IgD-negative memory B cell (primary cell): ENCODE results near the gene COL18A1. TPM values are rescaled to one million over a fixed set of nuclear protein-coding genes. Genes with fewer than 3 reads are reported as not detected.

Experiments
- H3K27ac Mint-ChIP-seq, 3 donors: one replicate each; pipeline ENCODE4 v1.8.0; 2020 to 2022; ENCODE audit warnings: mild to moderate bottlenecking in 3 of 3, mixed read lengths in 3 of 3, moderate library complexity in 1 of 3
- H3K27me3 Mint-ChIP-seq: one replicate; pipeline ENCODE4 v1.8.0; 2021; ENCODE audit warnings: mixed read lengths
- H3K36me3 Mint-ChIP-seq: one replicate; pipeline ENCODE4 v1.8.0; 2020; ENCODE audit warnings: mild to moderate bottlenecking, mixed read lengths
- H3K4me1 Mint-ChIP-seq, 3 donors: one replicate each; pipeline ENCODE4 v1.8.0; 2020 to 2022; ENCODE audit warnings: mixed read lengths in 3 of 3, mild to moderate bottlenecking in 1 of 3
- H3K4me3 Mint-ChIP-seq, 4 donors: one replicate each; pipeline ENCODE4 v1.8.0; 2020 to 2022; ENCODE audit warnings: mild to moderate bottlenecking in 4 of 4, mixed read lengths in 4 of 4, moderate library complexity in 3 of 4
- H3K9me3 Mint-ChIP-seq, 3 donors: one replicate each; pipeline ENCODE4 v1.8.0; 2020 to 2021; ENCODE audit warnings: mixed read lengths in 3 of 3, mild to moderate bottlenecking in 1 of 3
- polyA plus RNA-seq: library from polyadenylated mRNA; unstranded; fragments of 300-500 nt; fragmentation: Illumina TruSeq; gene quantifications from one replicate; pipeline ENCODE4 v1.2.3, GENCODE V29; 2021

Gene COL18A1
- polyA plus RNA-seq, 1 donor from 2014 or later = 4.0 TPM

DNA sequence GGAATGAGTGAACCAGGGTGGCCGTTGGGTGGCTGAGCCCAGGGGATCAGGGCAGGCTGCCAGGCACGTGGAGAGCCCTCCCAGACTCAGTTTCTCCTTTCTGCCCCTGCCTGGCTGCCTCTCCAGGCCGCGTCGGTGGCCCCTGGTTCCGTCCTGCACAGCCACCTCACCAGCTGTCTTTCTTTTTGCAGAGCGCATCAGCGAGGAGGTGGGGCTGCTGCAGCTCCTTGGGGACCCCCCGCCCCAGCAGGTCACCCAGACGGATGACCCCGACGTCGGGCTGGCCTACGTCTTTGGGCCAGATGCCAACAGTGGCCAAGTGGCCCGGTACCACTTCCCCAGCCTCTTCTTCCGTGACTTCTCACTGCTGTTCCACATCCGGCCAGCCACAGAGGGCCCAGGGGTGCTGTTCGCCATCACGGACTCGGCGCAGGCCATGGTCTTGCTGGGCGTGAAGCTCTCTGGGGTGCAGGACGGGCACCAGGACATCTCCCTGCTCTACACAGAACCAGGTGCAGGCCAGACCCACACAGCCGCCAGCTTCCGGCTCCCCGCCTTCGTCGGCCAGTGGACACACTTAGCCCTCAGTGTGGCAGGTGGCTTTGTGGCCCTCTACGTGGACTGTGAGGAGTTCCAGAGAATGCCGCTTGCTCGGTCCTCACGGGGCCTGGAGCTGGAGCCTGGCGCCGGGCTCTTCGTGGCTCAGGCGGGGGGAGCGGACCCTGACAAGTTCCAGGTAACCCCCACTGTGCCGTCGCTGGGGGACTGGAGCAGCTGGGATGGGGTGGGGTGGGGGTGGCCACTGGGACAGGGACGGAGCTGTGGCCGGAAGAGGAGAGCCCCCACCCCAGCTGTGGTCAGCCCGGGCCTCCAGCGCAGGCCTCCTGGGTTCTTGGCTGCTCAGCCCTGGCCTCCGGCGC, 63.3 kb downstream of the COL18A1 start:
- Mint-ChIP-seq H3K4me3 (peak overlapping the region in 1 of 4 donors; percentile 27), H3K36me3 (peaks cover 2% of the 10 kb centered on the region), H3K27me3 (peaks cover 21% of the 10 kb centered on the region), H3K4me1 (peaks cover 14 to 17% (median 15%) of the 10 kb centered on the region in 3 donors), H3K9me3 (peaks cover 0 to 2% (median 0%) of the 10 kb centered on the region in 3 donors), H3K27ac (no peak overlapping the region)

DNA sequence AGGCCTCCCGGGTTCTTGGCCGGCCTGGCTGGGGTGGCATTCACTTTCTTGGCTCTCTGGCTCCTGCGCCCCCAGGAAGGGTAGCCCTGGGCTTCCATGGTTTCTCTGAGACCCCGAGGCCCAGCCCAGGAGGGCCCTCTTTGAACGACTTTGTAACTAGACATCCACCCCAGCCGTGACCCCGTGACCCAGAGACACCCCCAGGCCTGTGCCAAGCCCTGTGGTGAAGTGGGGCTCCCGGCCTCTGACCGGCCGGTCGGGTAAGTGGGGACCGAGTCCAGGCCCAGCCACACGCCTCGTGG, 64.0 kb downstream of the COL18A1 start:
- peaks cover 21% of the 10 kb centered on the region for H3K27me3 Mint-ChIP-seq
- H3K9me3 Mint-ChIP-seq = no peaks in the 10 kb centered on the region
- no peak overlapping the region for H3K27ac Mint-ChIP-seq
- peaks cover 2% of the 10 kb centered on the region for H3K36me3 Mint-ChIP-seq
- peaks cover 14 to 16% (median 15%) of the 10 kb centered on the region in 3 donors for H3K4me1 Mint-ChIP-seq
- peak overlapping the region in 1 of 4 donors; percentile 58 for H3K4me3 Mint-ChIP-seq

DNA sequence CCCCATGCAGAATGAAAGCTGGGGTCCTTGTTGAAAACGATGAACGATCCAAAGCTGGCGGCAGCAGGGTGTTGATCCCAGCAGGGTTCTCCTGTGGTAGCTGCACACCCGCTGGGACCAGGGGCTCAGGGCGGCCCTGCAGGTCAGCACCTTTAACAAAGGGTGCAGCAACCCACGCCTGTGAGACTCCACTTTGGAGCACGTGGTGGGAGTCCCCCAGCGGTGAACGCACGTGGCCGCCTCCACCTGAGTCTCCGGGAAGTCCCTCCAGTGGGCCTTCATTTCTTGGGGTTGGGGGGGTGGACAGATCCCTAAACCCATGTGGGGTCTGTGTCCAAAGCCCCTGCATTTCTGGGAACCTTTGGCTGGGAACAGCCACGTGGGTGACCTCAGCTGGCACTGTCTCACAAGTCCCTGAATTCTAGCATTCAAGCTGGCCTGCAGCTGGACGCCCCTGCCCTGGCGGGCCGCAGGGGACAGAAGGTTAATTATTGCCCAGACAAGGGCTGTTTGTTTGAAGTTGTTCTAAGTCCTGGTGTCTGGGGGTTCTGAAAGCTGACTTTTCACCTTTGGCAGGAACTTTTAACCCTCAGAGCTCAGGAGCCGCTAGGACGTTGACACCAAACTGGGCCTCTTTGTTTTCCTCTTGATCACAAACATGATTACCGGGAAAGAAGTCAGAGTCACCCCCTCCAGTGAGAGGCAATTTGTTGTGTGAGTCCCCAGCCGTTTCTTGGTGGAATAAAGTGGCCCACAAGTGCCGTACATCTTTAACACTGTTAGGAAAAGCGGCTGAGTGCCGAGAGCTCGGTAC, 64.5 kb downstream of the COL18A1 start:
- peaks cover 21% of the 10 kb centered on the region for H3K27me3 Mint-ChIP-seq
- H3K27ac Mint-ChIP-seq = peak overlapping the region in 1 of 3 donors; percentile 69
- H3K4me3 Mint-ChIP-seq = peak overlapping the region in 3 of 4 donors; percentile 28 to 55 (median 54)

DNA sequence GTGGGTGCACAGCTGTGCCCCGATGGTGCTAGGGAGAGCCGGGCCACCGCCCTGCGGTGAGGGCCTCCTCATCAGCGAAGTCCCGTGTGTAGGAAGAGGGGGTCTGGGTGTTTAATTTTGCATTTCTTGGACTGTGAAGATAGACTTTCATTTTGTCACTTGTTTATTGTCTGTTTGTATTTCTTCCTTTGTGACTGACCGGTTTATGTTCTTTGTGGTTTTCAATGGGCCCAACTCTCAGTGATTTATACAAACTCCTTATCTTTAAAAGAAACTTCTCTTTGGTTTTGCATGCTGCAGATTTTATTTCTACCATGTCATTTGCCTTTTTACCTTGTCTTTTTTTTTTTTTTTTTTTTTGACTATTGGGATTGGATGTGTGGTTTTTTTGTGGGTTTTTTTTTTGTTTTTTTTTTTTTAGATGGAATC, 65.1 kb downstream of the COL18A1 start:
- H3K27me3 Mint-ChIP-seq = peaks cover 15% of the 10 kb centered on the region
- H3K27ac Mint-ChIP-seq = peak overlapping the region in 2 of 3 donors; percentile 69 to 74
- peaks cover 9 to 10% (median 10%) of the 10 kb centered on the region in 3 donors for H3K4me1 Mint-ChIP-seq
- H3K36me3 Mint-ChIP-seq = no peaks in the 10 kb centered on the region
- H3K9me3 Mint-ChIP-seq = no peaks in the 10 kb centered on the region
- peak overlapping the region in 3 of 4 donors; percentile 28 to 54 (median 53) for H3K4me3 Mint-ChIP-seq

More for the DNA sequence above, 64.5 kb downstream of the COL18A1 start:
- H3K9me3 Mint-ChIP-seq = no peaks in the 10 kb centered on the region
- H3K36me3 Mint-ChIP-seq = no peaks in the 10 kb centered on the region
- peaks cover 15 to 16% (median 16%) of the 10 kb centered on the region in 3 donors for H3K4me1 Mint-ChIP-seq

DNA sequence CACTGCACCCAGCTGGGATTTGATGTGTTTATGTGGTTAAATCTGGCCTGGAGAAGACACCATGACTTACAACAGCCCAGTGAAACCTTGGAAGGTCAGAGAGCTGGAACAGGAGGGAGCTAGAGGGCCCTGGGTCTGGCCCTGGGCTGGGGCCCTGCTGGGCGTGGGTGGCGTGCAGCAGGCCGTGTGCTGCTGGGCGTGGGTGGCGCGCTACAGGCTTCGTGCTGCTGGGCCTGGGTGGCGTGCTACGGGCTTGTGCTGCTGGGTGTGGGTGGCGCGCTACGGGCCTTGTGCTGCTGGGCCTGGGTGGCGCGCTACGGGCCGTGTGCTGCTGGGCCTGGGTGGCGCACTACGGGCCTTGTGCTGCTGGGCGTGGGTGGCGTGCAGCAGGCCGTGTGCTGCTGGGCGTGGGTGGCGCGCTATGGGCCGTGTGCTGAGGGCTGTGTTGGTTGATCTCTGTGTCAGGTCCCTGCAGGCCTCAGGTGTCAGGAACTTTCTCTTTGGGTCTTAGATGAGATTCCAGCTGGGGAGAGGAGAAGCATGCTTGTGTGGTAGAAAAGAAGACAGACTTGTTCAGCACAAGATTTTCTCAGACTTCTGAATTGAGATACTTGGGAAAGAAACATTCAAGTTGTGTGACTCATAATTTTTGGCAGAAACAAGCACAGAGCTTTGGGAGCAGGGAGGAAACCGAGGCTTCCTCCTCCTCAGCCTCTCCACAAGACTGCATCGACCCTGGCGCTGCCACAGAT, 66.0 kb downstream of the COL18A1 start:
- Mint-ChIP-seq H3K4me3 (peak overlapping the region in 2 of 4 donors; percentile 39 to 67), H3K27ac (peak overlapping the region in 1 of 3 donors; percentile 92), H3K4me1 (peaks cover 6 to 7% (median 6%) of the 10 kb centered on the region in 3 donors), H3K9me3 (no peaks in the 10 kb centered on the region), H3K27me3 (peaks cover 7% of the 10 kb centered on the region), H3K36me3 (no peaks in the 10 kb centered on the region)

DNA sequence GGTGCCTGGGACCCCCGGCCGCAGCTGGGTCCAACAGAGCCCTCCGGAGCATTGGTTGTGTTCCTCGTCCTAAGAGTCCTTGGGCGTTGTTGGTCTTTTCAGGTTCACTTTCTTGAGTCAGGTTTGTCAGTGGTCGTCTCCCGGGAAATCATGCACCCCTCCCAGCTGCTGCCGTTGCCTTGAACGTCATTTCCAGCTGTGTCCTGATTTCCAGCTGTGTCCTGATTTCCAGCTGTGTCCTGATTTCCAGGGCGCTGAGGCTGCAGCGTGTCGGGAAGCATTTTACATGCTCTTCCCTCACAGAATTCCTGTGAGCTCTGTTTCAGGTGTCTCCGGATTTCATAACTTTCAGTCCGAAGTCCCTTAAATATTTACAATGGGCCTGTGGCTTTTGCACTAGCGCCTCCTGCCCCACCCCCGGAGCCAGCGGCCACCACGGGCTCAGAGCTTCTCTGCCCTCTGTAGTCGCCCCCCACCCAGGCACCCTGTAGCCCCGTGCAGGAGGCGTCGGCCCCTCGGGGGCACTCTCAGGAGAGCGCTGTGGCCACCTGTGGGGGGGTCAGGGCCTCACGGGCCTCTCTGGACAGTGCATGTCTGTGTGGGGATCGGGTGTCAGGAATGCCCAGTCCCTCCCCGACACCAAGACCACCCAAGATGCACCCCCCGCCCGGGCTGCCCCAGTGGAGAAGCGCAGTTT, 66.7 kb downstream of the COL18A1 start:
- Mint-ChIP-seq H3K27me3 (peaks cover 3% of the 10 kb centered on the region), H3K4me1 (peaks cover 7 to 10% (median 10%) of the 10 kb centered on the region in 3 donors), H3K9me3 (no peaks in the 10 kb centered on the region), H3K36me3 (no peaks in the 10 kb centered on the region), H3K4me3 (no peak overlapping the region), H3K27ac (peak overlapping the region in 1 of 3 donors; percentile 92)

DNA sequence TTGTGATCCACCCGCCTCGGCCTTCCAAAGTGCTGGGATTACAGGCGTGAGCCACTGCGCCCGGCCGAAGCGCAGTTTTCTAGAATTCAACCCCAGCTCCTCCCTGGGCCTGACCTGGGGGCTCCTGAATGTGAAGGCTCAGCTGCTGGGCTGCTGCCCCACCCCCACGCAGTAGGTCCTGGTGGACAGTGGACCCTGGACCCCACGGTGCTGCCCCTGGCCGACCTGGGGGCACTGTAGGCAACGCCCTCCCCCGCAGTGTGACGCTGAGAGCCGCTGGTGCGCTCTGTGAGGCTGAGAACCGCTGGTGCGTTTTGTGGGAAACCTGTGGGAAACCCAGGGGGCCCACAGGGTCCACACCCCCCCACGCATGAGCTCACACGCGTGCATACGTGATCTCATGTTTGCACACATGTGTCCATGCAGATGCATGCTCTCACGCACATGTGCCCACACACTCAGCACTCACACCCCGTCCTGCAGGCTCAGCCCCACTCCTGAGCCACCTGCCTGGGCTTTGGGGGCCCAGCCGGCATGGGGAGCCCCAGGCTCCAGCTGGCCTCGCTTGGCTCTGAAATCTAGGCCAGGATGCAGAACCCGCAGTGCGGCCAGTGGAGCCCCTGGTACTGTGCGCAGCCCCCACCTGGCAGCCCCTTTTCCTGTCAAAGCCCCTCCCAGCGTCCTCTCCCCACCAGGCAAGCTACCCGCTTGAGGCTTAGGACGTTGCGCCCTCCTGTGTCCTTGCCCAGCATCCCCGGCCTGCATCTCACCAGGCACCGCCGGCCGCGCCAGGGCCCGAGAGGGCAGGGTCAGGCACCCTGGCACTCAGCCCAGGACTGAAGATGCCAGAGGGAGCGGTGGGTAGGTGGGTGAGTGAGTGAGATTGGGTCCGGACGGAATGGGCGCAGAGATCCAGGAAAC, 67.7 kb downstream of the COL18A1 start:
- Mint-ChIP-seq H3K4me3 (no peak overlapping the region), H3K9me3 (no peaks in the 10 kb centered on the region), H3K4me1 (peaks cover 9 to 12% (median 10%) of the 10 kb centered on the region in 3 donors), H3K27ac (no peak overlapping the region), H3K36me3 (no peaks in the 10 kb centered on the region), H3K27me3 (no peaks in the 10 kb centered on the region)

DNA sequence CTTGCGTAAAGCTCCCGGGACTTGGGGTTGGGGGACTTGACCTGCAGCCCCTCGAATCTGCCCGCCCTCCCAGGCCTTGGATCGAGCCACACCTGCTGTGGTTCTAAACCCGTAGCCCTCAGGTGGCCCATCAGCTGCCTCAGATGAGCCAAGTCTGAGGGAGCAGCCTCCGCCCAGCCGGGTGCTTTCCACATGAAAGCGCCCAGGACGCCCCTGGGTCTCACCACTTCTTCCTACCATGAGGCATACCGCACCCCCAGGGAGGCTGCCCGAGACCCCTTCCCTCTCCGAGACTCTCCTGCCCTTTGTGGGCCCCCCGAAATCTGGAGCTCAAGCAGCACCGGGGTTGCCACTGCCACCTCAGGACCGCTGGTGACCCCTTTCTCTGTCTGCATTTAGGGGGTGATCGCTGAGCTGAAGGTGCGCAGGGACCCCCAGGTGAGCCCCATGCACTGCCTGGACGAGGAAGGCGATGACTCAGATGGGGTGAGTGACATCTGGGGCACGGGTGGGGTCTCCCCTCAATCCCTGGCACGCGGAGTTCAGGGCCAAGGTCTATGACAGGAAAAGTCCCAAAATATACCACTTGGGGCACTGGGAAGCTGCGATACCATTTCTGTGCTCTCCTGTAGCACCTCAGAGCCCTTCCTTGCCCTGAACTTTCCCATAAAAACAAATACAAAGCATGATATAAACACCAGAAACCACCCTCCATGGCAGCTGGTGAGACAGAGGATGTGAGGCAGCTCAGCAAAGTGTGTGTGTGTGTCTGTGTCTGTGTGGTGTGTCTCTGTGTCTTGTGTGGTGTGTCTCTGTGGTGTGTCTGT, 68.7 kb downstream of the COL18A1 start:
- no peaks in the 10 kb centered on the region for H3K27me3 Mint-ChIP-seq
- peak overlapping the region in 1 of 3 donors; percentile 51 for H3K27ac Mint-ChIP-seq
- no peak overlapping the region for H3K4me3 Mint-ChIP-seq
- peaks cover 17 to 19% (median 19%) of the 10 kb centered on the region in 3 donors for H3K4me1 Mint-ChIP-seq
- H3K36me3 Mint-ChIP-seq = no peaks in the 10 kb centered on the region
- H3K9me3 Mint-ChIP-seq = no peaks in the 10 kb centered on the region

DNA sequence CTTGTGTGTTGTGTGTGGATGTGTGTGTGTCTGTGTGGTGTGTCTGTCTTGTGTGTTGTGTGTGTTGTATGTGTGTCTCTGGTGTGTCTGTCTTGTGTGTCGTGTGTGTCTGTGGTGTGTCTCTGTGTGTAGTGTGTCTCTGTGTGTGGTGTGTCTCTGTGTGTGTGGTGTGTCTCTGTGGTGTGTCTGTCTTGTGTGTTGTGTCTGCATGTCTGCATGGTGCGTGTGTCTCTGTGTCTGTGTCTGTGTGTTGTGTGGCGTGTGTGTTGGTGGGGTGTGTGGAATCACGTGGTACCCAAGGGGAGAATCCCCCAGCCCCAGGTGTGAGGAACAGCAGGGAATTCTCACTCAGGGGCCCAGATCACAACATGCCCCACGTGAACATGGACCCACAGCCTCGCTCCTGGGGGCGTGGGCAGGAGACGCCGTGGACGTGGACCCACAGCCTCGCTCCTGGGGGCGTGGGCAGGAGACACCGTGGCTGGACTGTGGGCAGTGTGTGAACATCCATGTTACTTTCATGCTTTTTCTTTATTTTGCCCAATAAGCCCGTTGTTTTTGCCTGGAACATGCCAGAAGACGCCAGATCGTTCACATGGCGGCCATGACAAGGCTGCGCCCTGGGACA, 69.5 kb downstream of the COL18A1 start:
- H3K4me3 Mint-ChIP-seq = peak overlapping the region in 1 of 4 donors; percentile 59

DNA sequence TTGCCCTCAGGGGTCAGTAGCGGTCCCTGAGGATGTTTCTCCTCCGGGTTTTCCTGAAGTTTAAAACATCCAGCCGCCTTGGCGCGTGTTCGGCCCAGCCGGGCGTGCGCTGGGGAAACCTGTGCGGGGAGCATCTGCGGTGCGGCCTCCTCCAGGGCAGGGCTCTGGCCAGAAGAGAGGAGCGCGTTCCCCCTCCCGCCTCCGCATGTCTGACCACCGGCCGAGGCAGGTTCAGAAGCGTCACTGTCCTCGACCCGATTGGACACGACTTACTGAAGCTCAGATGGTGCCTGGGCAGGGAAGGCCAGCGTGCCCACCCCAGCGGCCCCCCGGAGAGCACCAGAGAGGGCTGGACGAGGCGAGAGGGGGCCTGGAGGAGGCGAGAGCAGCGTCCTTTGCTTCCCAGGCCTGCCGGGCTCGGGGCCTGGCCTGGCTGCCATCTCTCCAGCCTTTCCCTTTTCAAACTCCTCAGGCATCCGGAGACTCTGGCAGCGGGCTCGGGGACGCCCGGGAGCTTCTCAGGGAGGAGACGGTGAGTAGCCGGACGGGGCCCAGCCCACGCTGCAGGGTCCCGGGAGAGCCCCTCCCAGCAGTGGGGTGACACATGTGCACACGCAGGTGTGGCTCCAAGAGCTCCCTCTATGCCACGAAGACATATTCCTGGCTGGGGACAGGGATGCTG, 70.2 kb downstream of the COL18A1 start:
- H3K9me3 Mint-ChIP-seq = no peaks in the 10 kb centered on the region
- no peaks in the 10 kb centered on the region for H3K27me3 Mint-ChIP-seq
- peaks cover 4% of the 10 kb centered on the region for H3K36me3 Mint-ChIP-seq
- no peak overlapping the region for H3K27ac Mint-ChIP-seq
- no peak overlapping the region for H3K4me3 Mint-ChIP-seq
- H3K4me1 Mint-ChIP-seq = peaks cover 16 to 23% (median 22%) of the 10 kb centered on the region in 3 donors

More for the DNA sequence above, 69.5 kb downstream of the COL18A1 start:
- Mint-ChIP-seq H3K27ac (peak overlapping the region in 1 of 3 donors; percentile 51), H3K9me3 (no peaks in the 10 kb centered on the region), H3K27me3 (no peaks in the 10 kb centered on the region), H3K36me3 (peaks cover 4% of the 10 kb centered on the region), H3K4me1 (peaks cover 19 to 24% (median 23%) of the 10 kb centered on the region in 3 donors)

DNA sequence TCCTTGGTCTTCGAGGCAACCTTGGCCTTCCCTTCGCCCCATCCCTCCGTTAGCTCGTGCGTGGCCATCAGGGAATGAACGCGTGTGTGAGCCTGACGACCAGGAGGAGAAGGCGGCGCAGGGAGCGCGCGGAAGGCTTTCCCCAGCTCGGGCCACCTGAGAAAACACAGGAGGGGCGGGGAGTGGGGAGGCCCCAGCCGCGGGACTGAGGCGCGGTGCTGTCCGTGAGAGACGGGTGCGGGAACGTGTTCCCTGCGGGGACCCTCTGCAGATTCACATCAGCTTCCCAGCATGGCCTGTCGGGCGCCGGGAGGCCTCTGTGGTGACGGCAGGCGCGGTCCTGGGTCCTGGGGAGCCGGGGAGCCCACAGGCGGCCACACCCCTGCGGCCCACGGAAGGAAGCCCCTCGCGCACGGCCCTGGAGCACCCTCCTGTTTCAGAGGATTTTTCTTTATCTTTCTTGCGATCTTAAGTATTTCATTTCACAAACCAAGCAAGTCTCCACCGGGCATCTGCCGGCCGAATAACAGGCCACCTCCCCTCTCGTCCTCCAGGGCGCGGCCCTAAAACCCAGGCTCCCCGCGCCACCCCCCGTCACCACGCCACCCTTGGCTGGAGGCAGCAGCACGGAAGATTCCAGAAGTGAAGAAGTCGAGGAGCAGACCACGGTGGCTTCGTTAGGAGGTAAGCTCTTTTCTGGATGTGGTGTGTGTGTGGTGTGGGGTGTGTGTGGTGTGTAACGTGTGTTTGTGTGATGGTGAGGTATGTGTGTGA, 71.0 kb downstream of the COL18A1 start:
- Mint-ChIP-seq H3K36me3 (peaks cover 4% of the 10 kb centered on the region), H3K27ac (no peak overlapping the region), H3K27me3 (no peaks in the 10 kb centered on the region), H3K4me1 (peaks cover 13 to 23% (median 22%) of the 10 kb centered on the region in 3 donors), H3K9me3 (no peaks in the 10 kb centered on the region), H3K4me3 (peak overlapping the region in 3 of 4 donors; percentile 14 to 48 (median 15))
